HepG2 (cell line): ENCODE data around the gene USP36. TPM values are rescaled to one million over a fixed set of nuclear protein-coding genes. Genes with fewer than 3 reads are reported as not detected.
A peak's percentile ranks its signal among the peaks of the same experiment; 100 is the strongest.

ENCODE experiments used
- ATF1 ChIP-seq: IDR thresholded peaks from 2 replicates; pipeline ENCODE4 v1.6.1; 2016; ENCODE audit warnings: mild to moderate bottlenecking, control low read depth
- DNMT1 ChIP-seq: sonication (generic); formaldehyde crosslinking; IDR thresholded peaks from 2 replicates; pipeline ENCODE4 v1.5.1; 2020; ENCODE audit warnings: mild to moderate bottlenecking, missing genetic modification reagents
- HCFC1 ChIP-seq: fragments of 150-350 bp; IDR thresholded peaks from 2 replicates; pipeline ENCODE4 v1.6.1; 2014; ENCODE audit warnings: low read depth, low read length
- ISL2 ChIP-seq: sonication (generic); formaldehyde crosslinking; IDR thresholded peaks from 2 replicates; pipeline ENCODE4 v1.5.0; 2020; ENCODE audit warnings: missing genetic modification reagents
- KAT7 ChIP-seq: IDR thresholded peaks from 2 replicates; pipeline ENCODE4 v1.6.1; 2018; ENCODE audit warnings: borderline replicate concordance, missing compliant biosample characterization
- MAFK ChIP-seq, 2 experiments: IDR thresholded peaks in 1 of 2; conservative IDR thresholded peaks in 1 of 2; 2 replicates each; pipeline ENCODE4 v1.6.1; 2011; ENCODE audit warnings: improper control_type of control experiment in 2 of 2, low read length in 2 of 2
- MEIS1 ChIP-seq: sonication (generic); formaldehyde crosslinking; IDR thresholded peaks from 2 replicates; pipeline ENCODE4 v1.9.0; 2021; ENCODE audit warnings: mild to moderate bottlenecking, missing genetic modification reagents, moderate library complexity, borderline replicate concordance
- NPAS2 ChIP-seq: sonication (generic); formaldehyde crosslinking; IDR thresholded peaks from 2 replicates; pipeline ENCODE4 v1.8.0; 2022; ENCODE audit warnings: mild to moderate bottlenecking, missing genetic modification reagents, borderline replicate concordance
- RELA ChIP-seq: sonication (generic); formaldehyde crosslinking; IDR thresholded peaks from 2 replicates; pipeline ENCODE4 v1.4.0; 2020; ENCODE audit warnings: missing genetic modification reagents
- RFXAP ChIP-seq: sonication (generic); formaldehyde crosslinking; IDR thresholded peaks from 2 replicates; pipeline ENCODE4 v1.4.0; 2020; ENCODE audit warnings: missing genetic modification reagents, borderline replicate concordance
- SMAD1 ChIP-seq: sonication (generic); formaldehyde crosslinking; IDR thresholded peaks from 2 replicates; pipeline ENCODE4 v1.4.0; 2020; ENCODE audit warnings: missing genetic modification reagents, low read depth, mild to moderate bottlenecking, borderline replicate concordance
- SP5 ChIP-seq: IDR thresholded peaks from 2 replicates; pipeline ENCODE4 v1.6.1; 2016; ENCODE audit warnings: low read depth, borderline replicate concordance
- ZBTB20 ChIP-seq: sonication (generic); formaldehyde crosslinking; IDR thresholded peaks from 2 replicates; pipeline ENCODE4 v1.8.1; 2023; ENCODE audit warnings: missing genetic modification reagents, low read depth, mild to moderate bottlenecking, borderline replicate concordance
- ZFP36L2 ChIP-seq: sonication (generic); formaldehyde crosslinking; IDR thresholded peaks from 2 replicates; pipeline ENCODE4 v1.4.0; 2020; ENCODE audit warnings: missing genetic modification reagents
- ZNF274 ChIP-seq: sonication (generic); formaldehyde crosslinking; IDR thresholded peaks from 2 replicates; pipeline ENCODE4 v1.5.1; 2020; ENCODE audit warnings: mild to moderate bottlenecking, missing genetic modification reagents
- ZNF382 ChIP-seq: sonication (generic); formaldehyde crosslinking; IDR thresholded peaks from 2 replicates; pipeline ENCODE4 v1.5.0; 2020; ENCODE audit warnings: missing genetic modification reagents, mild to moderate bottlenecking, borderline replicate concordance
- ZNF678 ChIP-seq: sonication (generic); formaldehyde crosslinking; IDR thresholded peaks from 2 replicates; pipeline ENCODE4 v1.4.0; 2020; ENCODE audit warnings: mild to moderate bottlenecking, missing genetic modification reagents
- ZNF777 ChIP-seq: sonication (generic); formaldehyde crosslinking; IDR thresholded peaks from 2 replicates; pipeline ENCODE4 v1.4.0; 2020; ENCODE audit warnings: missing genetic modification reagents
- polyA plus RNA-seq, 8 experiments: library from polyadenylated mRNA; depleted of rRNA in 3 of 8; stranded (reverse) in 7 of 8; unstranded in 1 of 8; fragments of >200 nt; fragmentation: Illumina TruSeq in 4 of 8; extraction: Trizol in 4 of 8; gene quantifications; 2 replicates each; pipeline versions ENCODE4 v1.2.1 to v1.2.3, GENCODE V29; 2011 to 2016; ENCODE audit warnings: low read depth in 4 of 8, missing spikeins in 1 of 8, mixed read lengths in 1 of 8; ENCODE audit not compliant: insufficient read depth in 1 of 8
- total RNA-seq, 5 experiments: library from RNA; depleted of rRNA; stranded (reverse); fragments of >200 nt; fragmentation: Illumina TruSeq; extraction: Trizol; gene quantifications; 2 replicates each; pipeline ENCODE4 v1.2.3, GENCODE V29; 2016; ENCODE audit warnings: low read depth in 1 of 5
- TF ChIP-seq, protein P1 (sequence below): sonication (generic); formaldehyde crosslinking; IDR thresholded peaks from 2 replicates; pipeline ENCODE4 v1.8.0; 2022; ENCODE audit warnings: mild to moderate bottlenecking, missing genetic modification reagents; ENCODE audit not compliant: insufficient replicate concordance
- TF ChIP-seq, protein P2 (sequence below): IDR thresholded peaks from 2 replicates; pipeline ENCODE4 v1.6.1; 2016; ENCODE audit warnings: mild to moderate bottlenecking, missing biosample characterization, missing genetic modification reagents
- TF ChIP-seq, protein P3 (sequence below): sonication (generic); formaldehyde crosslinking; IDR thresholded peaks from 2 replicates; pipeline ENCODE4 v1.8.0; 2022; ENCODE audit warnings: missing genetic modification reagents, mild to moderate bottlenecking, inconsistent platforms, borderline replicate concordance
- TF ChIP-seq, protein P4 (sequence below): conservative IDR thresholded peaks from 2 replicates; pipeline ENCODE4 v1.6.1; 2018; ENCODE audit warnings: missing genetic modification reagents
- TF ChIP-seq, protein P5 (sequence below): sonication (generic); formaldehyde crosslinking; IDR thresholded peaks from 2 replicates; pipeline ENCODE4 v1.5.0; 2020; ENCODE audit warnings: missing genetic modification reagents, mild to moderate bottlenecking, borderline replicate concordance
- TF ChIP-seq, protein P6 (sequence below): sonication (generic); formaldehyde crosslinking; IDR thresholded peaks from 2 replicates; pipeline ENCODE4 v1.8.1; 2022; ENCODE audit warnings: mild to moderate bottlenecking, missing genetic modification reagents

USP36 gene
- total and polyA plus RNA-seq, 2 of the 13 experiments (the other 11 are each of a cell fraction or from before 2014, with no cell fraction given) = 29.6 to 45.9 TPM

DNA sequence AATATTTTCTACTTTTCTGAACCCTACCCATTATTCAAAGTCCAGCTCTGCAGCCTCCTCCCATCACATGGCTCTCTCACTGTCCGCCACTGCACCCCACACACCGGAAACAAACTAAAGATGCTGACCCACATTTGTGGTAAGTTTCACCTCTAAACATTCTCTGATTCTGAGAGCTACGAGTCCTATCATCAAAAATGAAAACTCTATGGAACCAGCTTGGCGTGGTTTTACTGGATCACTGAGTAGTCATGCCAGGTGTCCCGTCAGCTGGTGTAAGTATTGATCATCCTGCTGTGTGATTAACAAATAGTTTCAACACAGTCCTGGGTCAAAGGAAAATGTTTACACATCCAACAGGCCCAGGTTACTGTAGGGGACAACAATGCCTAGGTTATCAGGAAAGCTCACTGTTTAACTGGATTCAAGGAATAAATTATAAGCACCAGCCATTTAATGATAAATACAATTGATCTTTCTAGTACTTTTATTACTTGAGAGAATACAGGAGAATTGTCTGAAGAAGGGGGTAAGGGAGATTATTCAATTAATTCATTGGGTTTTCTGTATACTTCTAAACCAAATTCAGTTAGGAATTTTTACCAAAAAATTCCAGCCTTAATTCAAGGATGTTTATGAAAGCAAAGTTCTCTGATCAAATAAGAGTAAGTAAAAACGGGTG is 92.4 kb downstream of the USP36 start (continued):
- TF ChIP-seq, protein P1, sequence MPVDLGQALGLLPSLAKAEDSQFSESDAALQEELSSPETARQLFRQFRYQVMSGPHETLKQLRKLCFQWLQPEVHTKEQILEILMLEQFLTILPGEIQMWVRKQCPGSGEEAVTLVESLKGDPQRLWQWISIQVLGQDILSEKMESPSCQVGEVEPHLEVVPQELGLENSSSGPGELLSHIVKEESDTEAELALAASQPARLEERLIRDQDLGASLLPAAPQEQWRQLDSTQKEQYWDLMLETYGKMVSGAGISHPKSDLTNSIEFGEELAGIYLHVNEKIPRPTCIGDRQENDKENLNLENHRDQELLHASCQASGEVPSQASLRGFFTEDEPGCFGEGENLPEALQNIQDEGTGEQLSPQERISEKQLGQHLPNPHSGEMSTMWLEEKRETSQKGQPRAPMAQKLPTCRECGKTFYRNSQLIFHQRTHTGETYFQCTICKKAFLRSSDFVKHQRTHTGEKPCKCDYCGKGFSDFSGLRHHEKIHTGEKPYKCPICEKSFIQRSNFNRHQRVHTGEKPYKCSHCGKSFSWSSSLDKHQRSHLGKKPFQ = peak; percentile 83
- no peak for TF ChIP-seq RELA
- TF ChIP-seq, protein P2, sequence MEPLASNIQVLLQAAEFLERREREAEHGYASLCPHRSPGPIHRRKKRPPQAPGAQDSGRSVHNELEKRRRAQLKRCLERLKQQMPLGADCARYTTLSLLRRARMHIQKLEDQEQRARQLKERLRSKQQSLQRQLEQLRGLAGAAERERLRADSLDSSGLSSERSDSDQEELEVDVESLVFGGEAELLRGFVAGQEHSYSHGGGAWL (CRISPR knock-in tag) = no peak
- TF ChIP-seq, protein P3, sequence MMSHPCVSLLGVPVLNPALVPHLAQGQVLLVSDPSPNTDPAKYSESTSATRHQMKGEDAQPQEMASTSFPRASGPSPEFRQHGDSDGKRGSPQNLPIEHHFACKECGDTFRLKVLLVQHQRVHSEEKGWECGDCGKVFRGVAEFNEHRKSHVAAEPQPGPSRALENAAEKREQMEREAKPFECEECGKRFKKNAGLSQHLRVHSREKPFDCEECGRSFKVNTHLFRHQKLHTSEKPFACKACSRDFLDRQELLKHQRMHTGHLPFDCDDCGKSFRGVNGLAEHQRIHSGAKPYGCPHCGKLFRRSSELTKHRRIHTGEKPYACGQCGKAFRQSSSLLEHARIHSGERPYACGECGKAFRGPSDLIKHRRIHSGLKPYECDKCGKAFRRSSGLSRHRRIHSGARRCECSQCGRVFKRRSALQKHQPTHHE (CRISPR knock-in tag) = no peak
- TF ChIP-seq ZNF274 = no peak
- TF ChIP-seq, protein P4, sequence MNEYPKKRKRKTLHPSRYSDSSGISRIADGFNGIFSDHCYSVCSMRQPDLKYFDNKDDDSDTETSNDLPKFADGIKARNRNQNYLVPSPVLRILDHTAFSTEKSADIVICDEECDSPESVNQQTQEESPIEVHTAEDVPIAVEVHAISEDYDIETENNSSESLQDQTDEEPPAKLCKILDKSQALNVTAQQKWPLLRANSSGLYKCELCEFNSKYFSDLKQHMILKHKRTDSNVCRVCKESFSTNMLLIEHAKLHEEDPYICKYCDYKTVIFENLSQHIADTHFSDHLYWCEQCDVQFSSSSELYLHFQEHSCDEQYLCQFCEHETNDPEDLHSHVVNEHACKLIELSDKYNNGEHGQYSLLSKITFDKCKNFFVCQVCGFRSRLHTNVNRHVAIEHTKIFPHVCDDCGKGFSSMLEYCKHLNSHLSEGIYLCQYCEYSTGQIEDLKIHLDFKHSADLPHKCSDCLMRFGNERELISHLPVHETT (CRISPR knock-in tag) = no peak
- TF ChIP-seq, protein P5, sequence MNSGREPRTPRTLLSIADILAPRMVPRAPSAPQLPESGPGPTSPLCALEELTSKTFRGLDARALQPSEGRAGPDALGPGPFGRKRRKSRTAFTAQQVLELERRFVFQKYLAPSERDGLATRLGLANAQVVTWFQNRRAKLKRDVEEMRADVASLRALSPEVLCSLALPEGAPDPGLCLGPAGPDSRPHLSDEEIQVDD (CRISPR knock-in tag) = no peak
- TF ChIP-seq DNMT1 (CRISPR knock-in tag) = no peak
- no peak for TF ChIP-seq ZNF777 (CRISPR knock-in tag)
- TF ChIP-seq MEIS1 (CRISPR knock-in tag) = peak; percentile 88; the same call in 1 of the 2 replicates
- no peak for TF ChIP-seq SMAD1 (CRISPR knock-in tag)
- 0 out of 4 replicates have a peak, but pooled peaks of 1 of the 2 experiments have one; percentile 11 for TF ChIP-seq MAFK (conservative IDR thresholded peaks at IDR 0.05 in 1 of 2, IDR thresholded peaks at IDR 0.05 in 1 of 2; ENCODE audit: low read length in 2 of 2)
- TF ChIP-seq NPAS2 (CRISPR knock-in tag) = no peak
- TF ChIP-seq ZBTB20 = peak; percentile 73; the same call in 1 of the 2 replicates
- no peak for TF ChIP-seq HCFC1
- TF ChIP-seq SP5 (CRISPR knock-in tag) = peak; percentile 87
- TF ChIP-seq, protein P6, sequence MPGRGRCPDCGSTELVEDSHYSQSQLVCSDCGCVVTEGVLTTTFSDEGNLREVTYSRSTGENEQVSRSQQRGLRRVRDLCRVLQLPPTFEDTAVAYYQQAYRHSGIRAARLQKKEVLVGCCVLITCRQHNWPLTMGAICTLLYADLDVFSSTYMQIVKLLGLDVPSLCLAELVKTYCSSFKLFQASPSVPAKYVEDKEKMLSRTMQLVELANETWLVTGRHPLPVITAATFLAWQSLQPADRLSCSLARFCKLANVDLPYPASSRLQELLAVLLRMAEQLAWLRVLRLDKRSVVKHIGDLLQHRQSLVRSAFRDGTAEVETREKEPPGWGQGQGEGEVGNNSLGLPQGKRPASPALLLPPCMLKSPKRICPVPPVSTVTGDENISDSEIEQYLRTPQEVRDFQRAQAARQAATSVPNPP (CRISPR knock-in tag) = no peak
- TF ChIP-seq RFXAP (CRISPR knock-in tag) = peak; percentile 50; the same call in 1 of the 2 replicates
- peak; percentile 28; the same call in 1 of the 2 replicates for TF ChIP-seq KAT7 (CRISPR knock-in tag)
- TF ChIP-seq ISL2 (CRISPR knock-in tag) = peak; percentile 87
- TF ChIP-seq ZNF382 (CRISPR knock-in tag) = no peak
- 0 out of 2 replicates have a peak, but pooled peaks have one; percentile 60 for TF ChIP-seq ZNF678 (CRISPR knock-in tag)
- peak; percentile 56; the same call in 1 of the 2 replicates for TF ChIP-seq ATF1 (CRISPR knock-in tag)
- no peak for TF ChIP-seq ZFP36L2 (CRISPR knock-in tag)
